ENCODE measurements around the gene KBTBD12.
"Not testable (repeated sequence)": the region's sequence is repeated elsewhere in the genome, so short reads cannot be mapped to it uniquely, and the experiment has no call there.

GRCh38 chr3:127906653-127907052 is 8.4 kb upstream of the KBTBD12 start:
- TF ChIP-seq CTCF (conservative IDR thresholded peaks at IDR 0.05 in 1 of 2, IDR thresholded peaks at IDR 0.05 in 1 of 2; ENCODE audit: extremely low read depth in 1 of 2, insufficient read depth in 1 of 2, low read depth in 1 of 2, low read length in 2 of 2); EZH2 (IDR thresholded peaks at IDR 0.05; ENCODE audit: borderline replicate concordance, low read length): not testable (repeated sequence)
